VCaP (cell line): Measurements from ENCODE around the gene MAVS.
"Not testable (repeated sequence)": the region's sequence is repeated elsewhere in the genome, so short reads cannot be mapped to it uniquely, and the experiment has no call there.

Experiments
- H3K27ac ChIP-seq: fragments of 450-650 bp; 2 replicates; pipeline ENCODE4 v1.5.1; 2017
- TF ChIP-seq, protein P1 (sequence below): fragments of 450-650 bp; conservative IDR thresholded peaks from 2 replicates; pipeline ENCODE4 v1.5.1; 2017; ENCODE audit warnings: mild to moderate bottlenecking, moderate library complexity

MAVS gene

GRCh38 chr20:3876676-3877075 is 30.0 kb downstream of the MAVS start:
- TF ChIP-seq, protein P1, sequence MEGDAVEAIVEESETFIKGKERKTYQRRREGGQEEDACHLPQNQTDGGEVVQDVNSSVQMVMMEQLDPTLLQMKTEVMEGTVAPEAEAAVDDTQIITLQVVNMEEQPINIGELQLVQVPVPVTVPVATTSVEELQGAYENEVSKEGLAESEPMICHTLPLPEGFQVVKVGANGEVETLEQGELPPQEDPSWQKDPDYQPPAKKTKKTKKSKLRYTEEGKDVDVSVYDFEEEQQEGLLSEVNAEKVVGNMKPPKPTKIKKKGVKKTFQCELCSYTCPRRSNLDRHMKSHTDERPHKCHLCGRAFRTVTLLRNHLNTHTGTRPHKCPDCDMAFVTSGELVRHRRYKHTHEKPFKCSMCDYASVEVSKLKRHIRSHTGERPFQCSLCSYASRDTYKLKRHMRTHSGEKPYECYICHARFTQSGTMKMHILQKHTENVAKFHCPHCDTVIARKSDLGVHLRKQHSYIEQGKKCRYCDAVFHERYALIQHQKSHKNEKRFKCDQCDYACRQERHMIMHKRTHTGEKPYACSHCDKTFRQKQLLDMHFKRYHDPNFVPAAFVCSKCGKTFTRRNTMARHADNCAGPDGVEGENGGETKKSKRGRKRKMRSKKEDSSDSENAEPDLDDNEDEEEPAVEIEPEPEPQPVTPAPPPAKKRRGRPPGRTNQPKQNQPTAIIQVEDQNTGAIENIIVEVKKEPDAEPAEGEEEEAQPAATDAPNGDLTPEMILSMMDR = no peak
- no peak overlapping the region for H3K27ac ChIP-seq

- not testable (repeated sequence) for H3K27ac ChIP-seq
Measured at GRCh38 chr20:3878921-3879274, 32.3 kb downstream of the MAVS start.

- TF ChIP-seq, protein P1 = no peak
- H3K27ac ChIP-seq = no peak overlapping the region
Measured at GRCh38 chr20:3885715-3886114, 39.1 kb downstream of the MAVS start.

DNA sequence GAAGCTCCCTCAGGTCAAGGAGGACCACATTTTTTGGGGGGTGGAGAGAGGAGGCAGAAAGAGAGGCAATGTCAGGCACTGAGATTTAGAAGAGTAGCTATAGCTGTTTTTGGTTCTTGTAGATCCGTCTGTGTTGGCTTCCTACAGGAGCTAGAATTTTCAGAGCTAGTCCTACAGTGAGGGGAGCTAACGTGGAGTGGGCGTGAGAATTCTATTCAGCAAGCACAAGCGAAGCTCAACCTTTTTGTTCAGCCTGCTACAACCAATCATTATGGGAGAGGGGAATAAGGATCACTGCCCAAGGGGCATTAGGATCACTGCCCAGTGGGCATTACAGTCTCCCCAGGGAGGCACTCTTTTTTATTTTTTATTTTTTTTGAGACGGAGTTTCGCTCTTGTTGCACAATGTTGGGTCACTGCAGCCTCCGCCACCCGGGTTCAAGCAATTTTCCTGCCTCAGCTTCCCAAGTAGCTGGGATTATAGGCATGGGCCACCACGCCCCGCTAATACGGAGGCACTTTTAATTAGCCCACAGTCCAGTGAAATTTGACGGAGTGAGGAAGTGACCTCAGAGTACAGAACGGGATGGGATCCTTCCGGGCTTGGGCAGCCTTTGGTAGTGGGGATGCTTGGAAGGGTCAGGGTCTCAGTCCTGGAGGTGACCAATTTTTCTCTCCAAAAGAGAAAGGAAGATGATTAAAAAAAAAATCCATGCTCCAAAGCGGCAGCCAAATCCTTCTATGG is 41.4 kb downstream of the MAVS start:
- TF ChIP-seq, protein P1 = no peak

DNA sequence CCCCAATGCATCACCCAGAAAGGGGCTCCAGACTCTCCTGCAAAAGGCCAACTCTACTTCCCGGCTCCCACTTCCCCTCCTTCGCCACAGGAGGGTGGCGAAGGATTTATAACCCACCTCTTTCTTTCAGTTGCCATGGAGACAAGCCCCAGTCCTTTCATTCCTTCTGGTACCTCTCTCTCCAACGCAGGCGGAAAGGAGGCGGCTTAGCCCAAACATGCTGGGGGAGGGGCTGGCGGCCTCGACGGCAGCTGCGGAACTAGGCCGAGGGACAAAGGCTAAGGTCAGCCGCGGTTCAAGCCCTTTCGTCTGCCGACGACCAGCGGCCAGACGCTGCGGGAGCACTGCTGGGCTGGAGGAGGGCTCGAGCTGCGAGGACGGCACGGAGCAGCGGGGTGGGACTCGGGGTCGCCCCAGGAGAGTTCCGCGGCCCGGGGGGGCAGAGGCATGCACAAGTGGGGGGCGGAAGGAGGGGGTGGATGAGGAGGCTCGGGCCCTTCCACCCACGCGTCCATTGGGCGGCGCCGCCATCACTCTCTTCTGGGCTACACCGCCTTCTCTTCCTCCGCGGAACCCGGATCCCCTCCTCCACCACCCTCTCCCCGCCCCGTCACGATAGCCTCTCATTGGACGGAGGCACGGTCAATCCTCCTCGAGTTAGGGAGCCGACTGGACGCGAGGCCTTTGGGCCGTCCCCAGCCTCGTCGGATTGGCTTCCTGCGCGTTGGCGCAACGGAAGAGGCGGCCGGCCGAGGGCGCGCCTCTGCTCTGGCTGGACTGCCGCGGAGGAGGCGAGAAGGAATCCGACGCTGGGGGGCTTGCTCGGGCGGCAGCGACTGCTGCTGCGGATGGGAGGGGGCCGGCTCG is 42.2 kb downstream of the MAVS start, which contains the start of gene PANK2:
Gene PANK2 (plus strand): TSS at position 766 of the 867 bp plus-strand sequence.
- H3K27ac ChIP-seq = peak within 1 kb of the TSS; percentile 97
- TF ChIP-seq, protein P1 = peak; percentile 67

More for the DNA sequence above, 41.4 kb downstream of the MAVS start:
- peak overlapping the region; percentile 97 for H3K27ac ChIP-seq

DNA sequence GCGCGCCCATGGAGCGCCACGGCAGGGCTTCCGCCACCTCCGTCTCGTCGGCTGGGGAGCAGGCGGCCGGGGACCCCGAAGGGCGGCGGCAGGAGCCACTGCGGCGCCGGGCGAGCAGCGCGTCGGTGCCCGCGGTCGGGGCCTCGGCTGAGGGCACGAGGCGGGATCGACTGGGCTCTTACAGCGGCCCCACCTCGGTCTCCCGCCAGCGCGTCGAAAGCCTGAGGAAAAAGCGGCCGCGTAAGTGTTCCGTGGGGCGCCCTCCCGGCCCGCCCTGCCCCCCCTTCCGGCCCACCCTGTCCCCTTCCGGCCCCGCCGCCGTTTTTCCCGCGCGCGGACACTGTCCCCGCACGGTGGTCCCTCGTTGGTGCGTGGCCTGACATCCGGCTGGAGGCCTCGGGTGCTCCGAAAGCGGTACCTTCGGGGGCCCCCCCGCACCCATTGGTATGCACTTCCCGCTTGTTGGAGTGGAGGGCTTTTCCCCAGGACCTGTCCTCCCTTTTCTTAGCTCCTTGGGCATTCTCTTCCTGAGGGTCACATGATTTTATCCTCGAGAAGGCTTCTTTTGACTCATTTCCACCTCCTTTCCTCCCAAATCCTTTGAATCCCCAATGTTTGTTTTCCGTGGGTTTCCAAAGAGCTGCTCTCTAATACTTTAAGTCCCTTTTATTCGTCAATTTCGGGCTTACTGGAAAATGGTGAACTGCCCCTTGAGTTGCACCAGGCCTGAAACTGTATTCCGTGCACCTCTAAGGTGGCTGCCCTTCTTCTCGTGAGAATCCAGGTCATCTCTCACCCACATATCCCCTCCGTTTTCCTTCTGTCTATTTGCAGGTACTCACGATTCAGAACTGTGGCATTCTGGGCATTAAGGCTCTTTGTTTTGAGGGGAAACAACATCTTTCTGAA is 43.1 kb downstream of the MAVS start:
- H3K27ac ChIP-seq = peak overlapping the region; percentile 97

GRCh38 chr20:3890398-3890751 is 43.7 kb downstream of the MAVS start:
- TF ChIP-seq, protein P1 = no peak
- peak overlapping the region; percentile 97 for H3K27ac ChIP-seq

More for the DNA sequence above, 43.1 kb downstream of the MAVS start:
- TF ChIP-seq, protein P1 = no peak
